NCI-H524 (cell line): ENCODE results near the gene ARHGAP12.

ENCODE experiments used
- DNase-seq, 2 experiments: peaks; one replicate each; lab custom pipeline; 2025; lab: John Stamatoyannopoulos, UW

ARHGAP12 gene

GRCh38 chr10:31883397-31883796 lies 45.2 kb downstream of the ARHGAP12 start:
- DNase-seq = no peak

- DNase-seq = no peak
These were observed 50.1 kb downstream of the ARHGAP12 start for GRCh38 chr10:31878486-31878885.

DNA sequence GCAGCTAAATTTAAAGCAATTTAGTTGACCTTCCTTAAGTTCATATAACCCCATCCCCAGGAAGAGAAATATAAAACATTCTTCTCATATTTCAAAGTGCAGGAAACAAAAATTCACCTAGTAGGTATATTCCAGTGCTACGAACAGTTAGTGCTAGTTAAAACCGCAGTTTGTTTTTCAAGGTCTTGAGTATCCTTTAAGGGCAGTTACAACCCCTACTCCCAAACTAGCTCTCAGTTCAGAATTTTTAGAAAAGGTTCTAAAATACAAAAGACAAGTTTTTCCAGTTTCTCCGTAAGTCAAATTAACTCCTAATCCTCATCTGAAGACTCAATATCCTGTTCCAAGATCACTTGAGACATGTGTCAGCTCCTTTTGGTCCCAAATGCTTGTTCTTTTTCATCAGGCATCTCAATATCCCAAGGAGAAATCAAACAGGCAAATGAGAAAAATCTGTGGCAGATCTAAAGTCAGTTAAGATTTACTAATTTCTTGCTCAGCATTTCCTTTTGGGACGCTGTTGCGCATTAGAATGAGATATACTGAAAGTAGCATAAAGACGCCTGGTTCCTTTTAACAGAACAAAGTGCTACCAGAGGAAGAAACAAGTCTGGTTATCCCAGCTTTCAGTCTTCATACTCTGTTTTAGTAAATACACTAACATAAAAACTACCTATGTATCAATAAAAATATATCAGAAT lies 51.8 kb downstream of the ARHGAP12 start:
- DNase-seq = no peak

DNA sequence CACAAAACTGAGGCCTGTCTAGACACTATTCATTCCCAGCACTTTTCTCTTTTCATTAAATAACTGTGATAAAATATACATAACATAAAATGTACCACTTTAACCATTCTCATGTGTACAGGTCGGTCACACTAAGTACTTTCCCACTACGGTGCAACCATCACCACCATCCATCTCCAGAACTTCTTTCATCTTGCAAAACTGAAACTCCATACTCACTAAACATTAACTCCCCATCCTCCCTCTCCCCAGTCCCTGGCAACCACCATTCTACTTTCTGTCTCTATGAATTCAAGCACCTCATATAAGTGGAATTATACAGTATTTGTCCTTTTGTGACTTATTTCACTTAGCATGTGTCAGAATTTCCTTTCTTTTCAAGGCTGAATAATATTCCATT lies 53.0 kb downstream of the ARHGAP12 start:
- no peak for DNase-seq

GRCh38 chr10:31873724-31874123 lies 54.9 kb downstream of the ARHGAP12 start:
- DNase-seq = no peak

DNA sequence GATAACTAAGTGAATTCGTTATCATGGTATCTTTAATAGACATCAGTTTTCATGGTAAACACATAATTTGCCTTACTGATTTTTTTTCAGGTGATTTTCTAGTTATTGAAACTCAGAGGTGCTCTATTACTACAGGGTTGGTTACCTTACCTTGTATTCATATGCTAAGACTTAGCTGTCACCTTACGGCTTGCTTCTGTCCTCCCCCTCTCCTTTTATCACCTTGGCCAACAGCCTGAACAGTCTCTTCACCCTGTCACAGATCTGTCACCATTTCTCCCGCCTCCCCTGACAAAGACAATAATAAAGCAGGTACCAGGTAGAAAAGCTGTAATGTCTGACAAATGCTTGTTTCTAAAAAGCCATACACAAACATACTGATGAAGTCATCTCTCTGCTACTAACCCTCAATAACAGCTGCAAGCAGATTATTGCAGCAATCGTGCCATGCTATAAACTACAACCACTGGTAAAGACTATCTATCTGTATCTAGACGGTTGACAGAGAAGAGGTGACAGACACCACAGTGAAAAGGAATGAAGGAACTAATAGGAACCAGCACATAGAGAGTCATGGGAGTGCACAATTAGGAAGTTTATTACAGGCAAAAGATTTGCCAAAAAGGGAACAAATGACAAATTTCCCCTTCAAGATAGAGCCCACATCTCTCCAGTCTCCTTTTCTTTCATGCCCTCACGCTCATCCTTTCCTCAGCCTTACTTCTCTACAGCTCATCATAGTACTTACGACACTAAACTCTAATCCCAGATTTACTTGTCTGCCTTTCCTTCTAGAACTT lies 57.2 kb downstream of the ARHGAP12 start:
- DNase-seq = no peak

GRCh38 chr10:31867646-31868045 lies 61.0 kb downstream of the ARHGAP12 start:
- DNase-seq = no peak

DNA sequence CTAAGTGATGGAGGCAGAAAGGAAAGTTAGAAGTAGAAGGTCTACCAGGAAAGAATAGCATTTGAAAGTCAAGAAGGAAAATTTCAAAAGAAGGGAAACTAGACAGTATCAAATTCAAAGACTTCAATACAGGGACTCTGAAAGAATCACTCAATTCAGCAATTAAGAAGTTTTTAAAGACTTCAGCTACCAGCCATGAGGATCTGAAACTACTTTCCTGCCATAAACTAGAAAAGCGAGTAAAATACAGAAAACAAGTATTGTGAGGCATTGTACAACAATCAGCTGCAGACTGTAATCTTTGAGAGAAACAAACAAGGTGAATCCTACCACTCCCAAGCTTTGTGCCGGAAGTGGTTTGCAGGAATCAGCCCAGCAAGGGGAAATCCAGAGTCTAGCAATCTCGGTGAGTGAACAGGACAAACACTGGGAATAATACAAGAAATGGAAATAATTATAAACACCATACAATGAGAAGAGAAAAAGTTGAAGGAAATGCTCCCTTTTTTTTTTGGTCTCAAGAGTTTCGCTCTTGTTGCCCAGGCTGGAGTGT lies 62.4 kb downstream of the ARHGAP12 start:
- DNase-seq = no peak

GRCh38 chr10:31864834-31865518 lies 63.7 kb downstream of the ARHGAP12 start:
- DNase-seq = no peak

GRCh38 chr10:31855033-31855432 lies 73.6 kb downstream of the ARHGAP12 start:
- no peak for DNase-seq

GRCh38 chr10:31853629-31854028 lies 75.0 kb downstream of the ARHGAP12 start:
- no peak for DNase-seq

GRCh38 chr10:31851216-31851615 lies 77.4 kb downstream of the ARHGAP12 start:
- no peak for DNase-seq

GRCh38 chr10:31847515-31847914 lies 81.1 kb downstream of the ARHGAP12 start:
- no peak for DNase-seq

- no peak for DNase-seq
These were observed 89.9 kb downstream of the ARHGAP12 start for GRCh38 chr10:31838709-31839108.

DNA sequence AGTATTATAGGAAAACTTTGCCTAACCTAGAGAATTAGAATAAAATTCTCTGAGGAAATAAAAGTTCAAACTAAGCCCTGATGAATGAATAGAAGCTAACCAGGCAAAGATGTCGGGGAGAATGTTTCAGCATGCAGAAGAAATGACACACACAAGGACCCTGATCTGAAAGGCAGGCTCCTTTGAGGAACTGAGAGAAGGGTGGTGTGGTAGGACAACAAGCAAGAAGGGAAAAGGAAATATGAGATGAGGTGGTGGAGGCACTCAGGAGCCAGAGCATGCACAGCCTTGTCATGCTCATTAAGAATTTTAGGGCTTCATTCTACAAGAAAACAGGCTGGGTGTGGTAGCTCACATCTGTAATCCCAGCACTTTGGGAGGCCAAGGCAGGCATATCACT lies 90.6 kb downstream of the ARHGAP12 start:
- DNase-seq = no peak

- DNase-seq = no peak
These were observed 91.8 kb downstream of the ARHGAP12 start for GRCh38 chr10:31836569-31837406.

- DNase-seq = no peak
These were observed 94.9 kb downstream of the ARHGAP12 start for GRCh38 chr10:31833753-31834152.

DNA sequence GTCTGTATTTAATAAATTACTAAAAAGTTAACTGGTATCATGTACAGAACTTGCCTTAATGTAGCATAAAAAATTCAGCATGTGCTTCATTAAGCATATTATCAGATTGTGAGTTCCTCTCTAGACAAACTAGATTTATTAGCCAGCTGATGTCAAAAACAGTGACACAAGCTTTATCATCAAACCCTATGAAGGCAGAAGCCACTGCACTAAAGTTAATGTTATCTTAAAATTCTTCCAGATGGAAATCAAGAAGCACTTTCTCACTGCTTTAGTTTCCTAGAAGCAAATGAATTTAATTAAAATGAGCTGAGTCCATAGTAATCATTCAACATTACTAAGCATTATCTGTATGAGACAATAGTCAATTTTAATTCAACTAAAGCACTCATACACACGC lies 96.4 kb downstream of the ARHGAP12 start:
- DNase-seq = no peak

- no peak for DNase-seq
These were observed 97.7 kb downstream of the ARHGAP12 start for GRCh38 chr10:31830887-31831286.

DNA sequence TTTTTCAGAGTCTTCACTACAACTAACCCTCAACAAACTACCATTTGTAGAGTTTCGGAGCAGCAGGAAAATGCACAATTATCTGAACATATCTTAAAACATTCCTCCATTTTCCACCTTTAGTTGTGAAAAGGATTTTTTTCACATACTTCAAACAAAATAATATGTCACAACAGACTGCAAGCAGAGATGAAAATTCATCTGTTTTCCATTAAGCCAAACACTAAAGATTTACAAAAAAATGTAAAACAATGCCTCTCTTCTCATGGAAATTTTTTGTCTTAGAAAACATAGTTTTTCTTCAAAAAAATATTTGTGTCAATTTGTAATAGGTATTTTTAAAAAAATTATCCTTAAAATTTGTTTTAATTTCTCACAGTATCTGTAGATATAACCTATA lies 98.9 kb downstream of the ARHGAP12 start:
- no peak for DNase-seq

- DNase-seq = no peak
These were observed 105.3 kb downstream of the ARHGAP12 start for GRCh38 chr10:31823358-31823757.
